HG03108 (cell line): Measurements from ENCODE around the gene RALA.

Source experiments
- ATAC-seq: cut with Tn5 transposase; IDR thresholded peaks from one replicate; pipeline ENCODE4 v1.9.1; 2021; ENCODE audit warnings: moderate library complexity; ENCODE audit not compliant: unreplicated experiment

The RALA gene, protein sequence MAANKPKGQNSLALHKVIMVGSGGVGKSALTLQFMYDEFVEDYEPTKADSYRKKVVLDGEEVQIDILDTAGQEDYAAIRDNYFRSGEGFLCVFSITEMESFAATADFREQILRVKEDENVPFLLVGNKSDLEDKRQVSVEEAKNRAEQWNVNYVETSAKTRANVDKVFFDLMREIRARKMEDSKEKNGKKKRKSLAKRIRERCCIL

DNA sequence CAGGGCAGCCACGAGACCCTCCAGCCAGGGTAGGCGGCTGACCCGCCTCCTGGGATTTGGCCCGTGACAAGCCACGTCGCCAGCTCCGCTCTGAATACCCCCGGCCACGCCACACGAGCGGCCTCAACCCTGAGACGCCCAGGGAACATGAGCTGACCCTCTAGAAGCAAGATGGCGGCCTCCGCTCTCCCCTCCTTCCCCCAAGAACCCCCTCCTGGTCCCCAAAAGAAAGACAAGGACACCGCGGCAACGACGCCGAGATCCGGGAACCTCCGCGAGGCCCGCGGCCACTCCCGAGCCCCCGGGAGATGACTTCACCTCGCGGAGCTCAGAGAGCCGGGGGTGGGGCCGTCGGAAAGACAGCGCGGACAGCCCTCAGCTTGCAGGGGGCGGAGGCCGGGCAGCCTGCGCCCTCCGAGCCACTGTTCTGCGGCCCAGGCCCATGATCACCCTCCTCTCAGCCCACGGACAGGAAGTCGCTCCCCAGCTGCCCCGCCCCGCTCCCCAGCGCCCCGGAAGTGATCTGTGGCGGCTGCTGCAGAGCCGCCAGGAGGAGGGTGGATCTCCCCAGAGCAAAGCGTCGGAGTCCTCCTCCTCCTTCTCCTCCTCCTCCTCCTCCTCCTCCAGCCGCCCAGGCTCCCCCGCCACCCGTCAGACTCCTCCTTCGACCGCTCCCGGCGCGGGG lies at the start of gene RALA:
Gene RALA, plus strand, starts transcription at position 526 of the 685 bp plus-strand sequence. CDS start 63,096 bp downstream, outside the sequence.
- ATAC-seq, result peak; percentile 90

DNA sequence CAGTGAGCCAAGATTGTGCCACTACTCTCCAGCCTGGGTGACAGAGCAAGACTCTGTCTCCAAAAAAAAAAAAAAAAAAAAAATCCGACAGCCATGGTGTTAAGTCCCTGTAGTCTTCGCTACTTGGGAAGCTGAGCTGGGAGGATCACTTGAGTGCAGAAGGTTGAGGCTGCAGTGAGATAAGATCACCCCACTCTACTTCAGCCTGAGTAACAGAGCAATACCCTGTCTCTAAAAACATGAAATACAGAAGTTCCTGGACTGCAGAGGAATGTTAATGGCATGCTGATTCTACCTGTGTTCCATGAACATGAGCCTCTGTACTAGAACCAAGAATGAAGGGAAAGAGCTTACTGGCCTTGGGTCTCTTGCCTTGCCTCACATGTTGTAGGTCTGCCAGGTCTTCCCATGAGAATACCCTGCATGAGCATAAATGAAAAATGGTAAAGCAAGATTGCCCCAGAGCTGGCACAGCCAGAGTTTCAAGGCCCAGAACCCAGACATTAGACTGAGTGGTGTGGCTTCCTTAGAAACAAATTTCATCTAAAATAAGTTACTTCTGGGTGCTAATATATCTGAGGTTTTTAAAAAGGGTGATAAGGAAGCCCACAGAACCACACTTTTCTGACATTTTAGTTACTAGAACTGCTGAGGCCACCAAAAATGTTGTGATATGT lies 48.6 kb upstream of the RALA start:
- no peak for ATAC-seq

DNA sequence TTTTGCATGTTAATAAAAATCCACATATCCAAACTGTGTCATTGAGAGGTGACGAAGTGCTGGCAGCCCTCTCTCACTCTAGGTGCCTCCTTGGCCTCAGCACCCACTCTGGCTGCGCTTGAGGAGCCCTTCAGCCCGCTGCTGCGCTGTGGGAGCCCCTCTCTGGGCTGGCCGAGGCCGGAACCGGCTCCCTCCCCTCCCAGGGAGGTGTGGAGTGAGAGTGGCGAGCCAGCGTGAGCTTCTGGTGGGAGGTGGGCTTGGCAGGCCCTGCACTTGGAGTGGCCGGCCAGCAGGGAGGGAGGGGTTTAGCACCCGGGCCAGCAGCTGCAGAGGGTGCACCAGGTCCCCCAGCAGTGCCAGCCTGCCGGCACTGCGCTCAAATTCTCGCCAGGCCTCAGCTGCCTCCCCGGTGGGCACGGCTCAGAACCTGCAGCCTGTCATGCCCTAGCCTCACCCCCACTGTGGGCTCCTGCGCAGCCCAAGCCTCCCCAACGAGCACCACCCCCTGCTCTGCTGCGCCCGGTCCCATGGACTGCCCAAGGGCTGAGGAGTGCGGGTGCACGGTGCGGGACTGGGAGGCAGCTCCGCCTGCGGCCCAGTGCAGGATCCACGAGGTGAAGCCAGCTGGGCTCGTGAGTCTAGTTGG lies 46.0 kb upstream of the RALA start:
- ATAC-seq, result no peak

DNA sequence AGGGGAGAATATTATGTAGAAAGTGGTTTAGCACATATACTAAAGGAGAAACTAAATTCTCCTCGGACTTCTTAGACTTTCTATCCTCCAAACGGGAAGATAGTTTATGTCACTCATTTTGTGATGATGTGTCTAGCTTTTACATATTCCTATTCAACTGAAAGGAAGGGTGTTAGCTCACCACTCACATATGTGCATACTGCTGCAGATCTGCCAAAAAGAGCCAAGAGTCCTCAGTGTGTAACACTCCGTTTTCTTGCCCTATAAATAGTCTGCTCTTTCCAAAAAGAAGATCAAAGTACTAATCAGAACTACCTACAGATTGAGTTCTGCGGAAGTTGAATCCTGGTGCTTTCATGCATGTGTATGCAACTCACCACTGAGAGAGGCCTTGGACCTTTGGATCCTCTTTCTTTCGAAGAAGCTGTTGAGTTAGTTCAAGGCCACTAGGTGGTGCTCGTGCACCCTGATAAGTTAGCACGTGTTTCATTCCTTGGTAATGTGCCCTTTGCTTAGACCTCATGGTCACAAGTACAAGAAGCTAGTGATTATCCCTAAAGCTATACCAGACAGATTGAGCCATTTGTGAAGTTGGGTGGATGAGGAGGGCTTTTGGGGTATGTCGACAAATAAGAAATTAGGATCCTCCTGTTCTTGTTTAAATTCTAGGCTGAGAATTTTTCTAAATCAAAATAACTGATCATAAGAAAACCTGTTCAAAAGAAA lies 43.1 kb upstream of the RALA start:
- ATAC-seq, result peak; percentile 87

DNA sequence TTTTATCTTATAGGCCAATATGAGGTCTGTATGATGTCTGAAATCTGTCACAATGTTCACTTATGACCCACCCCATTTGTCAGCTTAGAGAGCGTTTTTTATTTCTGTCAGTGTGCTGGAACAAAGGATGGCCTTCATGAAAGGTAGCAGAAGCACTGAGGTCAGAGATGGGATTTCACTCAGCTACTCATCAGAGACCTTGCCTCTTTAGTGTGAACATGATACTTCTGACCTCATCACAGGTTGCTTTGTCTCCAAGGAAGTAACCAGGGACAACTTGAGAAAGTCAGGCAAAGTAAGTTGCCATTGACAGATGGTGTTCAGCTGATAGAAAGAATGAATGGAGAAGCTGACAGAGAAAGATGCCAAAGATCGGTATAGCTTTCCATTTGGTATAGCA lies 40.8 kb upstream of the RALA start:
- no peak for ATAC-seq

DNA sequence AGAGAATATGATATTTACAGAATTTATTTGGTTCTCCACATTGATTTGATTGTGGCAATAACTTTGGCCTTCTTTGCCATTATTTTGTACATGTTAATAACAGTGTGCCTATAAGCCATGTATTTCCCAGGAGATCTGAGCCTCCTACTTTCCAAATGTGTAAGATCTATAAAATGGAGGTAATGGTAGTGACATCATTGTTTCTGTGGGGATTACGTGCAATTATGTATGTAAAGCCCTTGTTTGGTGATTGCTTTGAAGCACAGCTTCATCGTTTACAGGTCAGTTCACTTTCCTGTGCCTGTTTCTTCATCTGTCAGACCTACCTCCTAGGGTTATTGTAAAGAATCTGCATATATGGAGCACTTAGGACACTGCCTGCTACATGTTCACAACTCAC lies 39.8 kb upstream of the RALA start:
- ATAC-seq, result no peak

DNA sequence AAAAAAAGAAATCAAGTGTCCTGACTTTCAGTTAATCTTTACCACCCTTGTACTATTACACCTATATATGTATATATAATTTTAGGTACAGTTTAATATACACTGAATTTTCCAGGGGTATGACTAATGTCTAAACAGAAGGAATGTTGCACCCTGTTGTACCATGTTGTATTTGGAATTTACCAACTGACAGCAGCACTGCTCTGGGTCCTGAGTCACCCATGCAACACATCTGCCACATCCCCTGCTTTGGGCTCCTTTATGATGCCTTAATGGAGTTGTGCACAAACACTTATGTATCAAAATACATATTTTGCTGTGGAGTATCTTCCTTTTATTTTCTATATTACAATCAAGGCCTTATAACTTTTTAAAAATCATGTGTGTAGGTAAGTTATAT lies 36.0 kb upstream of the RALA start:
- ATAC-seq, result no peak

DNA sequence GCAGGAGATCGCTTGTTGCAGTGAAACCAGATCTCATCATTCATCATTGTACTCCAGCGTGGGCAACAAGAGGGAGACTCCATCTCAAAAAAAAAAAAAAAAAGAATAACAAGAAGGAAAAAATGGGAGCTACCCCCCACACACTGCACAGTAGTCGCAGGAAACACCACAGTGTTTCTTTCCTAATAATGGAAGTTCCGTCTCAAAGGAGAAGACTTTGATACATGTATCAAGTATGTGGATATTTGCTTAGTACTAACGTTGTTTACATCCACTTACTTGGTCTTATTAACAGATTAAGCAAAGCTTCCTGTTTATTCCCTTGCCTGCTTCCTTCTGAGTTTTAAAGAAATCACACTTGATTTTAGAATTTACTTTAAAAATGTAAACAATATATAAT lies 35.0 kb upstream of the RALA start:
- no peak for ATAC-seq

DNA sequence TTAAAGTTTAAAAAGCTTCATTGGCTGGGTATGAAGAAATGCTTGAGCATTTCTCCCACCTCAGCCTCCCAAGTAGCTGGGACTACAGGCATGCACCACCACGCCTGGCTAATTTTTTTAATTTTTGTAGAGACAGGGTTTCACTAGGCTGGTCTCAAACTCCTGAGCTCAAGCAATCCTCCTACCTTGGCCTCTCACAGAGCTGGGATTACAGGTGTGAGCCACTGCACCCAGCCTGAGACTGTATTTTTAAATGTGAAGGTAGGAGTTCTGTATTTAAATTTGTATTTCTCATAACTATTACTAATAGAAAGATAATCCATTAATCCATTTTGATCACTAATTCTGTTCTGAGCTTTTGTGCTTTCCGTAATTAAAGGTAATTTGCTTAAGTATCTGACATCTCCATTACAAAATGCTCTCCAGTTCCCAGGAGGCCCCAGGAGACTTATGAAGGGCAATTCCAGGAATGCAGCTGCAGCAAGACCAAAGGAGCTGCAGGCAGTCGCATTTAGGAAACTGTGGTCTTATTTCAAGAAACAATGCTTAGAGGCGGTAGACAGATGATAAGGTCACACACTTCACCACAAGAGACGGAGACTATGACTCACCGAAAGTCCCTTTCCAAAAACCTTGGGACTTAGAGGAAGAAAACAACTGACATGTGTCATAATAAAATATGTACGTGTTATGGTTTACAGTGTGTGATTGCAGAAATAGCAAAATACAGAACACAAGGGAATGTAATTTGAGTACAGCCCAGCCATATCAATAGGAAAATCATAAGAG lies 33.9 kb upstream of the RALA start:
- ATAC-seq, result peak; percentile 83

DNA sequence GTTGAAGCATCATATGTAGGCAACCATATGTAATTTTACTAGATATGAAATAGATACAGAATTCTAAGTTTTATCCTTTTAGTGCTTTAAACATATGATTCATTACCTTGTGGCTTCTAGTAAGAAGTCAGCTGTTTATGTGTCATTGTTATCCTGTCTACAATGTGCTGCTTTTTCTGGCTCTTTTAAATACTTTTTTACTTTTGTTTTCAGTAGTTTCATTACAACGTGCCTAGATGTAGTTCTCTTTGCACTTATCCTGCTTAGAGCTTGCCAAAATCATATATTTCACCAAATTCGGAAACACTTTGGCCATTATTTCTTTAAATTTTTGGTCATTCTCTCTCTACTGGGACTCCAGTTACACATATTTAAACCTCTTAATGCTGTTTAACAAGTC lies 30.8 kb upstream of the RALA start:
- no peak for ATAC-seq

DNA sequence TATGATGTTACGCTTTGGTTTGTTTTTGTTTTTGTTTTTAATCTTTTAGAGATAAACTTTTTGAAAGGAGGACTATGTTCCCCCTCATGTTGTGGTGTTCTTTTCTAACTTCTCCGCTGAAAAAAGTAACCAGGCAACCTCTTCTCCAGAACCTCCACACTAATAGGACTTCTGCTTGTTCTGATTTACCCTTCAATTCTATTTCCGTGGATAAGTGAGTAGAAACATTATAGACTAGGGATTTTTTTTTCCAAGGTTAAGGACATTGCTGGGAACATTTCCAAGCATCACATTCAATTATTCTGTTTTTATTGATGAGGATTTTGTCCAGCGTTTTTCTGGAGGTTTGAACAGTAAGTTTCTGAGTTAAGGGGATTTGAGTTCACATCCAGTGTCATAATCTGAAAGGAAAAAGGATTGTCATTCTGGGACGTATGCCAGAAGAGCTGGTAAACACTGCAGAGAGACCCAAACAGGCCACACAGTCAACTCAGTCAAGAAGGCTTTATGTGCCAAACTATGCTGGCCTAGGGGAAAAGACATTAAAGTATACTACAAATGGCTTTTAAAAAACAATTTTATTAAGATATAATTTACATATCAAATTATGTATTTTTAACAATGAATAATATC lies 28.3 kb upstream of the RALA start:
- no peak for ATAC-seq

DNA sequence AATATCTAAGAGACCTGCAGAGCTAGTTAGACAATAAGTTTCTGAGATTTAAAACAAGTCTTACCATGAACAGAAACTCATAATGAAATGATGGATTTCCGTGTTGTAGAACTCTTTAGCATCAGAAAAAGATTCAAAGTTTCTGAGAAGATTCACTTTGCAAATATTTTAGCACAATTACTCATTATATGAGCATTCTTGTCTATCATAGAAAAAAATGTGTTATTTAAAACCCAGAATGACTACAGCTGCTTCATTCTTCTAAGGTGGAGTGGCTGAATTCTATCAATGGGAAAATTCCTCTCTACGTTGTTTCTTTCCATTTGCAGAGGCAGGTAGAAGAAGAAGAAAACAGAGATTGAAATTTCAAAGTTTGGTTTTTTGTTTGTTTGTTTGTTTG lies 21.0 kb upstream of the RALA start:
- ATAC-seq, result no peak

DNA sequence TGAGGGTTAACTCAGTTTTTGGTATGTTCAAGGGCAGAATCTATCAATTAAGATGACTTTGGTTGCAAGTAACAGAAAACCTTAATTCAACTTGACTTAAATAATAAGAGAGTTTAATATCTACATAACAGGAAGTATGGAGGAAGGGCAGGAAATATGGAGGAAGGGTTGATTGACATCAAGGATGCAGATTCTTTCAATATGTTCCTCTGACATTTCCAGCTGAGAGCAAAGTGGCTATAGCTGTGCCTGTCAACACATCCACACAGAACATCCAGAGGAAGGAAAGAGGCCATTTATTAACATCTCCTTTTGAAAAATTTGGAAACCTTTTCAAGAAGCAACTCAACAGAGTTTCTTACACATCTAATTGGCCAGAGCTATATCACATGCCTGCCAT lies 19.4 kb upstream of the RALA start:
- no peak for ATAC-seq

DNA sequence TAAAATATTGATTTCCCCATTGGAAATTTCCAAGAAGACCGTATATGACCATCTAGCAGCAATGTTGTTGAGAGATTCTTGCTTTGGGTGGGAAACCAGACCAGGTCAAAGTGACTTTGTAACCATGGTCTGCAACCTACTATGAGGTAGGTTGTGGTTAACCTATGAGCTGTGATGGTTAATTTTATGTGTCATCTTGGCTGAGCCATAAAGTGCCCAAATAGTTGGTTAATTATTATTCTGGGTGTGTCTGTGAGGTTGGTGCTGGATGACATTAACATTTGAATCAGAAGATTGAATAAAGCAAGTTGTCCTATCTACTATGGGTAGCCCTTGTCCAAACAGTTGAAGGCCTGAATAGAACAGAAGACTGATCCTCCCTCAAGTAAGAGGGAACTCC lies 18.3 kb upstream of the RALA start:
- no peak for ATAC-seq

DNA sequence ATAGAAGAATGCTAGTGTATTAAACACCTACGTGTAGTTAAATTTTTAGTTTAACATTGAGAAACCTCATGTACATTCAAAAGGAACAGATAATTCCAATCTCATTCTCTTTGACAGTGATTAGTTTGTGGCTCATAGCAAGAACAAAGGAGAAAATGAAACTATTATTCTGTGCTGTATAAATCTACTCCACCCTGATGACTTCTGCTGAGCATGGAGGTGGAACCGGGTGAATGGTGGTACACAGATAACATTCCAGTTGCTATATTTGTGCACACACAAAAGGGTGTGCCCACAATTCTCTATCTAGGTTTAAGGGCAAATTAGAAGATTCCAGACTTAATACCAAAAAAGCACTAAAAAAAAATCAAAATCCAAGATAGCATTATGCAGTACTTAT lies 17.0 kb upstream of the RALA start:
- no peak for ATAC-seq

DNA sequence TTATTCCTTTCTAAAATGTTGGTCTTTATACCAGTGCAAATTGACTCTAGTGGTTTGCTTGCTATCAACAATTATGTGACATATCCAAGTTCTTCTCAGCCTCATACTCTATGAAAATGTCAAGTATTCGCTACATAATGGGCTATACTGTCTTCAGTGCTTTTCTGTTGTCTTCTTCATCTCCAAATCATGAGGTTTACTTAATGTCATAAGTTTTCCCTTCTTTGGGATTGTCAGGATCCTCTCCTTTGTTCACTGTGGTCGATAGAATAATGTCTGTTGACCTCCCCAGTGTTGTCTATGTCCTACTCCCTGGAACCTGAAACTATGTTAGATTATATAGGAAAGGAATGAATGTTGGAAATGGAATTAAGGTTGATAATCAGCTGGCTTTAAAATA lies 16.4 kb upstream of the RALA start:
- ATAC-seq, result no peak

DNA sequence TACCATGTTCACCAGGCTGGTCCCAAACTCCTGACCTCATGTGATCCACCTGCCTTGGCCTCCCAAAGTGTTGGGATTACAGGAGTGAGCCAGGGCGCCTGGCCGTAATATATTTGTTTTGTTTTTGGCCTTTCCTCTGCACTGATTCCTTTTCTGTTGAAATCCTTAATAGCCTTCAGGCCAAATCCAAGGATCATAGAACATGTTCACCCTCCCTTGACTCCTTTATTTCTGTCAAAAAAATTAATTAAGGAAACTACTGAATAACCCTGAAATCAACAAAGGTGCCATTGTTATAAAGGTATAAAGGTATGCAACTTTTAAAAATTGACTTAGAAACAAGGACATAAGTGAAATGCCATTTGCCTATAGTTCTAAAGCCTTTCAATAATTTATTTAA lies 15.5 kb upstream of the RALA start:
- ATAC-seq, result no peak

DNA sequence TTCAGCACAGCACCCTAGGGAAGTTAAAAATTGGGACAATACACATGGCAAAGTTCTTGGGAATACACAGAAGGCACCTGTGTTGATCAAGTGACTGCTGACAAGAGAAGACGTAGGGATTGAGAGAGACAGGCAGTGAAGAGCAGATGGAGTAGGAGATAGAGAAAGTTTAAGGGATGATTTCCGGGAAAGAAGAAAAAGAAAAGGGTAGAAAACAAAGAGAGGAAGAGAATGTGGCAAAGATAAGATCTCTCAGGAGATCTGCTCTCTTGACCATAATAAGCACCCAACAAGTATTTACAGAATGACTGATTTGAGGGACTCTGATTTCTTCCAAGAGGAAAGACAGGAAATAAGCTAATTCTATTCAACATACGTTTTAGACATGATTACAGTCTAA lies 15.1 kb upstream of the RALA start:
- ATAC-seq, result no peak

DNA sequence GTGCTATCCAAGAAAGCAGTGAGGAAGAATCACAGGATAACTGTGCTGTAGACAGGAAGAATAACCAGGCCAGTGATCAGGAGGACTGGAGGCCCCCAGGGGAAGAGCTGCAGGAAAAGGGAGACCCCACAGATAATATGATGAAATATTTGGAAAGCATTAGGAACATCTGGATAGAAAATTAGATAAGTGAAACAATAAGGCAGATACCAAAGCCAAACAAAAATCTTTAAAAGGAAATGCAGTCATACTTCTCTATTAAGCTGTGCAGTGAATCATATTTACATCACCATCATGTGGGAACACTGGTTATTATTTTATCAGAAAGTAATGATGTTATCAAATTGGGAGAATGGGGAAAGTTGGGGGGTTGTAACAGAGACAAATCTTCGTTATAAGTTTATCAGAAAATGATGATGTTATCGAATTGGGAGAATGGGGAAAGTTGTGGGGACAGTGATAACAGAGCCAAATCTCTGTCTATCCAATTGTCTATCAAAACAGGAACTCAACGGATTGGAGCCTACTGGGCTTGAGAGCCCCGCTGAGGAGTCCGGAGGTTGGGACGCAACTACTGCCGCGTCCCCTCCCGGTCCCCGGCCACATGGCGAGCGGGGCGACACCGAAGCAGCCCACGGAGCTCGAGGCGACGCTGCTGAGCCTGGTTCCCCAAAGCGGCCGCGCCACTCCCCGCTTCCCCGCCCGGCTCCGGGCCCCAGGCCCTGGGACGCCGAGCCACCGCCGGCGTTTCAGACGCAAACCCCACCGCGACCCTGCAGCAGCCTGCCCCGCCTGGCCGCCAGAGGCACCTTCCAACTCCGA lies 14.0 kb upstream of the RALA start:
- no peak for ATAC-seq
